Endodermal cell (in vitro differentiated cells): ENCODE results near the gene WFDC9. TPM values are rescaled to one million over a fixed set of nuclear protein-coding genes. Genes with fewer than 3 reads are reported as not detected.
"Not testable (repeated sequence)": the region's sequence is repeated elsewhere in the genome, so short reads cannot be mapped to it uniquely, and the experiment has no call there.

ENCODE experiments used
- DNase-seq: peaks from one replicate; pipeline ENCODE4 v3.0.0-alpha.2; 2017
- H3K27ac ChIP-seq: 2 replicates; pipeline ENCODE4 v1.5.1; 2013; ENCODE audit warnings: mild to moderate bottlenecking, low read depth, low read length, moderate library complexity
- H3K27me3 ChIP-seq: 2 replicates; pipeline ENCODE4 v1.6.1; 2013; ENCODE audit warnings: mild to moderate bottlenecking, low read length, moderate library complexity; ENCODE audit not compliant: insufficient read depth, control insufficient read depth, poor library complexity, severe bottlenecking
- H3K36me3 ChIP-seq: 2 replicates; pipeline ENCODE4 v1.7.0; 2013; ENCODE audit warnings: mild to moderate bottlenecking, low read length, moderate library complexity; ENCODE audit not compliant: control insufficient read depth, insufficient read depth
- H3K4me1 ChIP-seq: one replicate; pipeline ENCODE4 v1.7.0; 2013; ENCODE audit warnings: low read length; ENCODE audit not compliant: control insufficient read depth, insufficient read depth
- H3K4me3 ChIP-seq: 2 replicates; pipeline ENCODE4 v1.5.1; 2013; ENCODE audit warnings: mild to moderate bottlenecking, low read length, moderate library complexity
- H3K9ac ChIP-seq: 2 replicates; pipeline ENCODE4 v1.6.1; 2013; ENCODE audit warnings: mild to moderate bottlenecking, low read length, moderate library complexity; ENCODE audit not compliant: poor library complexity, severe bottlenecking; ENCODE audit errors: extremely low read depth
- H3K9me3 ChIP-seq: 2 replicates; pipeline ENCODE4 v1.6.1; 2013; ENCODE audit warnings: mild to moderate bottlenecking, low read length, moderate library complexity; ENCODE audit not compliant: control insufficient read depth
- H3K27ac Mint-ChIP-seq: 2 replicates; pipeline ENCODE4 v1.8.0; 2020; ENCODE audit warnings: mixed read lengths
- H3K27me3 Mint-ChIP-seq: 2 replicates; pipeline ENCODE4 v1.8.0; 2021; ENCODE audit warnings: mild to moderate bottlenecking, mixed read lengths; ENCODE audit not compliant: insufficient read depth
- H3K36me3 Mint-ChIP-seq: 2 replicates; pipeline ENCODE4 v1.8.0; 2020; ENCODE audit warnings: low read depth, mixed read lengths
- H3K4me1 Mint-ChIP-seq: 2 replicates; pipeline ENCODE4 v1.8.0; 2020; ENCODE audit warnings: mixed read lengths
- H3K4me3 Mint-ChIP-seq: 2 replicates; pipeline ENCODE4 v1.8.0; 2020; ENCODE audit warnings: mild to moderate bottlenecking, moderate library complexity, mixed read lengths
- H3K9me3 Mint-ChIP-seq: 2 replicates; pipeline ENCODE4 v1.8.0; 2020; ENCODE audit warnings: mild to moderate bottlenecking, mixed read lengths
- CTCF ChIP-seq: fragments of 200-600 bp; sonication (generic); conservative IDR thresholded peaks from 2 replicates; pipeline ENCODE4 v1.5.0; 2021; ENCODE audit warnings: antibody characterized with exemption, mild to moderate bottlenecking
- WGBS, 2 experiments: methylation state at CpG; one replicate each; pipeline versions ENCODE4 v1.1.5 to v1.1.7; 2013; ENCODE audit warnings: missing lambda C conversion rate in 2 of 2, mixed read lengths in 1 of 2; ENCODE audit not compliant: insufficient coverage in 1 of 2, insufficient read length in 1 of 2; 5-methylcytosine and 5-hydroxymethylcytosine counted together
- total RNA-seq, 2 donors: library from RNA; stranded (reverse); fragmentation: NEBNext Ultra II Directional in 1 of 2; extraction: Animal tissue kit (Norgen Biotek cat#: 25700) in 1 of 2; gene quantifications; 2 replicates in 1 of 2; 3 replicates in 1 of 2; pipeline ENCODE4 v1.2.1, GENCODE V29; 2021

The WFDC9 gene
- total RNA-seq, 2 donors from 2014 or later = not detected

- peaks cover 21% of the 10 kb centered on the region for H3K9me3 ChIP-seq
- peaks cover 43% of the 10 kb centered on the region for H3K9me3 Mint-ChIP-seq
- DNase-seq = no peak
- H3K36me3 ChIP-seq = no peaks in the 10 kb centered on the region
- H3K4me3 Mint-ChIP-seq = no peak overlapping the region
- no peak overlapping the region for H3K27ac Mint-ChIP-seq
- no peaks in the 10 kb centered on the region for H3K27me3 ChIP-seq
- H3K4me1 ChIP-seq = no peaks in the 10 kb centered on the region
- WGBS, 2 experiments = 100% methylated on average over 1 of the region's 1 CpG; no CpG with 5 or more reads in 1 of the 2 experiments
- H3K27me3 Mint-ChIP-seq = no peaks in the 10 kb centered on the region
- no peak overlapping the region for H3K4me3 ChIP-seq
- H3K27ac ChIP-seq = no peak overlapping the region
- TF ChIP-seq CTCF = no peak
- no peak overlapping the region for H3K9ac ChIP-seq
- no peaks in the 10 kb centered on the region for H3K4me1 Mint-ChIP-seq
- peaks cover 6% of the 10 kb centered on the region for H3K36me3 Mint-ChIP-seq
Measured at GRCh38 chr20:45647441-45648050, 16.5 kb upstream of the WFDC9 start.

- Histone ChIP-seq H3K27ac (no peak overlapping the region), H3K9ac (no peak overlapping the region), H3K36me3 (no peaks in the 10 kb centered on the region), H3K9me3 (peaks cover 20% of the 10 kb centered on the region), H3K4me3 (no peak overlapping the region), H3K27me3 (no peaks in the 10 kb centered on the region), H3K4me1 (no peaks in the 10 kb centered on the region)
- TF ChIP-seq CTCF = no peak
- peaks cover 36% of the 10 kb centered on the region for H3K9me3 Mint-ChIP-seq
- 71 to 98% methylated on average over 1 to 3 of the region's 3 CpGs for WGBS, 2 experiments
- H3K4me3 Mint-ChIP-seq = no peak overlapping the region
- no peaks in the 10 kb centered on the region for H3K4me1 Mint-ChIP-seq
- peaks cover 6% of the 10 kb centered on the region for H3K36me3 Mint-ChIP-seq
- no peaks in the 10 kb centered on the region for H3K27me3 Mint-ChIP-seq
- no peak overlapping the region for H3K27ac Mint-ChIP-seq
- DNase-seq = no peak
Measured at GRCh38 chr20:45646875-45647274, 15.8 kb upstream of the WFDC9 start.

GRCh38 chr20:45645869-45646268 lies 14.8 kb upstream of the WFDC9 start:
- H3K36me3 Mint-ChIP-seq, H3K36me3 ChIP-seq, H3K4me3 ChIP-seq, H3K4me3 Mint-ChIP-seq, H3K27ac Mint-ChIP-seq, H3K27me3 Mint-ChIP-seq, H3K27me3 ChIP-seq, H3K9ac ChIP-seq, H3K4me1 ChIP-seq, H3K27ac ChIP-seq, H3K4me1 Mint-ChIP-seq, DNase-seq: not testable (repeated sequence)
- peaks cover 26% of the 10 kb centered on the region for H3K9me3 Mint-ChIP-seq
- WGBS, 2 experiments = 89 to 95% methylated on average over 11 to 20 of the region's 28 CpGs
- H3K9me3 ChIP-seq = peaks cover 10% of the 10 kb centered on the region

GRCh38 chr20:45641076-45641475 lies 10.0 kb upstream of the WFDC9 start:
- H3K27ac ChIP-seq, H3K27me3 Mint-ChIP-seq, DNase-seq, H3K36me3 ChIP-seq, H3K4me1 ChIP-seq, H3K4me3 Mint-ChIP-seq, H3K27me3 ChIP-seq, H3K36me3 Mint-ChIP-seq, H3K27ac Mint-ChIP-seq, H3K4me1 Mint-ChIP-seq, H3K9ac ChIP-seq, H3K9me3 Mint-ChIP-seq, H3K9me3 ChIP-seq, H3K4me3 ChIP-seq: not testable (repeated sequence)
- 87 to 97% methylated on average over 3 to 23 of the region's 24 CpGs for WGBS, 2 experiments
